WTC11 (cell line): ENCODE results near the gene ASB5. TPM values are rescaled to one million over a fixed set of nuclear protein-coding genes. Genes with fewer than 3 reads are reported as not detected.

Experiments used
- ATAC-seq: fragments of 200-7000 bp; cut with Tn5 transposase; 2 replicates; pipeline ENCODE4 v1.10.0; 2021; ENCODE audit warnings: mild to moderate bottlenecking, moderate library complexity
- CTCF ChIA-PET: fragments of 300-600 bp; sonication (Branson Sonifier 250); formaldehyde crosslinking; loops from one replicate; lab custom pipeline; 2021; ENCODE audit warnings: antibody characterized with exemption; lab: Charles Lee
- POLR2A ChIA-PET: fragments of 350-600 bp; sonication (Branson Sonifier 250); formaldehyde crosslinking; loops from one replicate; lab custom pipeline; 2021; ENCODE audit warnings: antibody characterized with exemption; lab: Charles Lee
- DNase-seq: peaks from one replicate; pipeline ENCODE4 v3.0.0; 2021; ENCODE audit warnings: low spot score
- H3K27ac Mint-ChIP-seq: 2 replicates; pipeline ENCODE4 v1.8.0; 2021; ENCODE audit warnings: mixed read lengths
- H3K27me3 Mint-ChIP-seq: 2 replicates; pipeline ENCODE4 v1.8.0; 2021; ENCODE audit warnings: low read depth, mild to moderate bottlenecking, moderate library complexity, mixed read lengths
- H3K36me3 Mint-ChIP-seq: 2 replicates; pipeline ENCODE4 v1.8.0; 2021; ENCODE audit warnings: mixed read lengths
- H3K4me1 Mint-ChIP-seq: 2 replicates; pipeline ENCODE4 v1.8.0; 2022; ENCODE audit warnings: mixed read lengths
- H3K4me3 Mint-ChIP-seq: 2 replicates; pipeline ENCODE4 v1.8.0; 2021; ENCODE audit warnings: mild to moderate bottlenecking, moderate library complexity, mixed read lengths
- H3K9me3 Mint-ChIP-seq: 2 replicates; pipeline ENCODE4 v1.8.0; 2021; ENCODE audit warnings: mixed read lengths
- ATF1 ChIP-seq: sonication (generic); formaldehyde crosslinking; IDR thresholded peaks from 2 replicates; pipeline ENCODE4 v1.8.1; 2023; ENCODE audit warnings: mild to moderate bottlenecking, moderate library complexity, missing genetic modification reagents
- FOXJ3 ChIP-seq: sonication (generic); formaldehyde crosslinking; IDR thresholded peaks from 2 replicates; pipeline ENCODE4 v1.9.0; 2021; ENCODE audit warnings: missing genetic modification reagents, mild to moderate bottlenecking, borderline replicate concordance
- FOXK1 ChIP-seq: sonication (generic); formaldehyde crosslinking; IDR thresholded peaks from 2 replicates; pipeline ENCODE4 v1.8.0; 2022; ENCODE audit warnings: mild to moderate bottlenecking, moderate library complexity, missing genetic modification reagents
- HMGA2 ChIP-seq: fragments of 250-450 bp; sonication (Bioruptor Pico); IDR thresholded peaks from 2 replicates; pipeline ENCODE4 v1.4.0; 2021; ENCODE audit warnings: mild to moderate bottlenecking, moderate library complexity
- KAT7 ChIP-seq: sonication (generic); formaldehyde crosslinking; IDR thresholded peaks from 2 replicates; pipeline ENCODE4 v1.8.1; 2023; ENCODE audit warnings: missing genetic modification reagents, mild to moderate bottlenecking, borderline replicate concordance
- MYBL2 ChIP-seq: sonication (generic); formaldehyde crosslinking; IDR thresholded peaks from 2 replicates; pipeline ENCODE4 v1.8.1; 2023; ENCODE audit warnings: mild to moderate bottlenecking, moderate library complexity, missing genetic modification reagents
- NR1H2 ChIP-seq: sonication (generic); formaldehyde crosslinking; IDR thresholded peaks from 2 replicates; pipeline ENCODE4 v1.9.0; 2021; ENCODE audit warnings: mild to moderate bottlenecking, moderate library complexity, missing genetic modification reagents
- OVOL2 ChIP-seq: fragments of 250-450 bp; sonication (Bioruptor Pico); IDR thresholded peaks from 2 replicates; pipeline ENCODE4 v1.9.0; 2021; ENCODE audit warnings: mild to moderate bottlenecking, borderline replicate concordance
- TCF7 ChIP-seq: sonication (generic); formaldehyde crosslinking; IDR thresholded peaks from 2 replicates; pipeline ENCODE4 v1.8.0; 2022; ENCODE audit warnings: mild to moderate bottlenecking, low read depth, missing genetic modification reagents, moderate library complexity
- TP53 ChIP-seq: sonication (generic); formaldehyde crosslinking; IDR thresholded peaks from 2 replicates; pipeline ENCODE4 v1.8.1; 2023; ENCODE audit warnings: mild to moderate bottlenecking, missing genetic modification reagents
- ZBTB21 ChIP-seq: sonication (generic); formaldehyde crosslinking; IDR thresholded peaks from 2 replicates; pipeline ENCODE4 v1.8.1; 2023; ENCODE audit warnings: mild to moderate bottlenecking, missing genetic modification reagents, borderline replicate concordance
- ZNF263 ChIP-seq: sonication (generic); formaldehyde crosslinking; IDR thresholded peaks from 2 replicates; pipeline ENCODE4 v1.8.1; 2022; ENCODE audit warnings: low read depth, mild to moderate bottlenecking, moderate library complexity, missing genetic modification reagents
- ZNF317 ChIP-seq: sonication (generic); formaldehyde crosslinking; IDR thresholded peaks from 2 replicates; pipeline ENCODE4 v1.8.1; 2023; ENCODE audit warnings: low read depth, mild to moderate bottlenecking, moderate library complexity, missing genetic modification reagents, borderline replicate concordance
- ZNF671 ChIP-seq: fragments of 250-450 bp; sonication (Bioruptor Pico); IDR thresholded peaks from 2 replicates; pipeline ENCODE4 v1.8.0; 2021; ENCODE audit warnings: mild to moderate bottlenecking
- total RNA-seq: library from RNA; stranded (reverse); gene quantifications from 3 replicates; pipeline ENCODE4 v1.2.3, GENCODE V29; 2021
- TF ChIP-seq, protein P1 (sequence below): fragments of 250-450 bp; sonication (Bioruptor Pico); IDR thresholded peaks from 2 replicates; pipeline ENCODE4 v1.9.0; 2021; ENCODE audit warnings: moderate library complexity, mild to moderate bottlenecking, inconsistent platforms, borderline replicate concordance
- TF ChIP-seq, protein P2 (sequence below): sonication (generic); formaldehyde crosslinking; IDR thresholded peaks from 2 replicates; pipeline ENCODE4 v1.8.0; 2023; ENCODE audit warnings: missing genetic modification reagents, mild to moderate bottlenecking, borderline replicate concordance
- TF ChIP-seq, protein P3 (sequence below): sonication (generic); formaldehyde crosslinking; IDR thresholded peaks from 2 replicates; pipeline ENCODE4 v1.8.1; 2023; ENCODE audit warnings: mild to moderate bottlenecking, missing genetic modification reagents
- TF ChIP-seq, protein P4 (sequence below): sonication (generic); formaldehyde crosslinking; IDR thresholded peaks from 2 replicates; pipeline ENCODE4 v1.8.1; 2022; ENCODE audit warnings: mild to moderate bottlenecking, moderate library complexity, missing genetic modification reagents
- TF ChIP-seq, protein P5 (sequence below): sonication (generic); formaldehyde crosslinking; IDR thresholded peaks from 2 replicates; pipeline ENCODE4 v1.8.1; 2023; ENCODE audit warnings: mild to moderate bottlenecking, missing genetic modification reagents, moderate library complexity

Gene ASB5
- total RNA-seq, 1 experiment from 2014 or later: not detected

DNA sequence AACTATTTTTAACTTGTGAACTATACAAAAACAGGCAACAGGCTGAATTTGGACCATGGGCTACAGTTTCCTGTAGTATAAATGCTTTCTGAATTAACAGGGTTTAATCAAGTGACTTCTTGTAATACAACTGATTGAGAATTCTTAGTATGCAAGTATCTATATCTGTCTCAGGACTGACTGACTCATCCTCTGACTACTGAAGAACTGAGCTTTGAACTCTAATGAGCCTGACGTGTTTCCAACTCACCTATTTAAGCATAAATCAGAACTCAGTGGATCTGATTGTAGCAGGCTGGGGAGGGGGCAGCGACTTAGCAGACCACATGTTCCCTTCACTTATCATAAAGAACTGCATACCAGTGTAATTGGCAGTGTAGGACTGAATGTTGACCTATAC, 81.4 kb downstream of the ASB5 start:
- ChIA-PET POLR2A (no interaction called here), CTCF (no interaction called here)
- H3K36me3 Mint-ChIP-seq: no peaks in the 10 kb centered on the region
- no peaks in the 10 kb centered on the region; the same call in 1 of the 2 replicates for H3K27me3 Mint-ChIP-seq
- H3K4me1 Mint-ChIP-seq: peaks cover 51% of the 10 kb centered on the region
- no peak overlapping the region for H3K4me3 Mint-ChIP-seq
- H3K27ac Mint-ChIP-seq: peak overlapping the region; percentile 49; the same call in 1 of the 2 replicates
- no peak for TF ChIP-seq FOXJ3 (CRISPR knock-in tag)
- H3K9me3 Mint-ChIP-seq: no peaks in the 10 kb centered on the region
- DNase-seq (no peak), ATAC-seq (no peak)

DNA sequence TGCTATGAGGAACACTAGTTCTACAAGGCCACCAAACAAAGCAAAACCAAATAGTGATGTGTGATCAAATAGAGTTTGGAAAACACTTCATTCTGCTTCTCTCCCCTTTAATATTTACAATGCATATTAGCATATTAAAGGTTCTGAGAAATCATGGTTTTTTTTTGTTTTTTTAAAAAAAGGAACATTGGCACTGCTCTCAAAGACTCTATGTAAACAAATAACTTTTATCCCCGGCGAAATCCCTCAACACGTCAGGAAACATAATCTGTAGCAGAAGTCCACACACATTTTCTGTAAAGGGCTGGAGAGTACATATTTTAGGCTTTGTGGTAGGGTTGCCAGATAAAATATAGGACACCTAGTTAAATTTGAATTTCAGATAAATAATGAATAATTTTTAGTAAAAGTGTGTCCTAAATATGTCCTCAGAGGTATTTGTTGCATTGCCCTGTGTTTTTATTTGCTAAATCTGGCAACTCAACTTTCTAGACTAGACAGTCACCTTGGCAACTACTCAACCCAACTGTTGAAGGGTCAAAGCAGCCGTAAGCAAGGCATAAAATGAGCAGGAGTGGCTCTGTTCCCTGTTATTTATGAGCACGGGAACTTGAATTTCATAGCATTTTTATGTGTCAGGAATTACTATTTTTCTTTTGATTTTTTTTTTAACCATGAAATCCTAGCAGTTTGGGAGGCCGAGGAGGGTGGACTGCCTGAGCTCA, 82.2 kb downstream of the ASB5 start:
- Mint-ChIP-seq H3K4me3 (no peak overlapping the region; the same call in 1 of the 2 replicates), H3K27ac (peak overlapping the region; percentile 84), H3K9me3 (no peaks in the 10 kb centered on the region), H3K36me3 (no peaks in the 10 kb centered on the region), H3K4me1 (peaks cover 46% of the 10 kb centered on the region), H3K27me3 (no peaks in the 10 kb centered on the region; the same call in 1 of the 2 replicates)
- ATAC-seq (no peak), DNase-seq (no peak)
- TF ChIP-seq, protein P1, sequence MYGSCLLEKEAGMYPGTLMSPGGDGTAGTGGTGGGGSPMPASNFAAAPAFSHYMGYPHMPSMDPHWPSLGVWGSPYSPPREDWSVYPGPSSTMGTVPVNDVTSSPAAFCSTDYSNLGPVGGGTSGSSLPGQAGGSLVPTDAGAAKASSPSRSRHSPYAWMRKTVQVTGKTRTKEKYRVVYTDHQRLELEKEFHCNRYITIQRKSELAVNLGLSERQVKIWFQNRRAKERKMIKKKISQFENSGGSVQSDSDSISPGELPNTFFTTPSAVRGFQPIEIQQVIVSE (CRISPR knock-in tag): no peak
- no peak for TF ChIP-seq FOXK1
- no peak for TF ChIP-seq ATF1 (CRISPR knock-in tag)
- TF ChIP-seq ZNF671: no peak
- TF ChIP-seq ZNF263 (CRISPR knock-in tag): no peak
- TF ChIP-seq KAT7 (CRISPR knock-in tag): no peak
- no peak for TF ChIP-seq MYBL2
- TF ChIP-seq, protein P2, sequence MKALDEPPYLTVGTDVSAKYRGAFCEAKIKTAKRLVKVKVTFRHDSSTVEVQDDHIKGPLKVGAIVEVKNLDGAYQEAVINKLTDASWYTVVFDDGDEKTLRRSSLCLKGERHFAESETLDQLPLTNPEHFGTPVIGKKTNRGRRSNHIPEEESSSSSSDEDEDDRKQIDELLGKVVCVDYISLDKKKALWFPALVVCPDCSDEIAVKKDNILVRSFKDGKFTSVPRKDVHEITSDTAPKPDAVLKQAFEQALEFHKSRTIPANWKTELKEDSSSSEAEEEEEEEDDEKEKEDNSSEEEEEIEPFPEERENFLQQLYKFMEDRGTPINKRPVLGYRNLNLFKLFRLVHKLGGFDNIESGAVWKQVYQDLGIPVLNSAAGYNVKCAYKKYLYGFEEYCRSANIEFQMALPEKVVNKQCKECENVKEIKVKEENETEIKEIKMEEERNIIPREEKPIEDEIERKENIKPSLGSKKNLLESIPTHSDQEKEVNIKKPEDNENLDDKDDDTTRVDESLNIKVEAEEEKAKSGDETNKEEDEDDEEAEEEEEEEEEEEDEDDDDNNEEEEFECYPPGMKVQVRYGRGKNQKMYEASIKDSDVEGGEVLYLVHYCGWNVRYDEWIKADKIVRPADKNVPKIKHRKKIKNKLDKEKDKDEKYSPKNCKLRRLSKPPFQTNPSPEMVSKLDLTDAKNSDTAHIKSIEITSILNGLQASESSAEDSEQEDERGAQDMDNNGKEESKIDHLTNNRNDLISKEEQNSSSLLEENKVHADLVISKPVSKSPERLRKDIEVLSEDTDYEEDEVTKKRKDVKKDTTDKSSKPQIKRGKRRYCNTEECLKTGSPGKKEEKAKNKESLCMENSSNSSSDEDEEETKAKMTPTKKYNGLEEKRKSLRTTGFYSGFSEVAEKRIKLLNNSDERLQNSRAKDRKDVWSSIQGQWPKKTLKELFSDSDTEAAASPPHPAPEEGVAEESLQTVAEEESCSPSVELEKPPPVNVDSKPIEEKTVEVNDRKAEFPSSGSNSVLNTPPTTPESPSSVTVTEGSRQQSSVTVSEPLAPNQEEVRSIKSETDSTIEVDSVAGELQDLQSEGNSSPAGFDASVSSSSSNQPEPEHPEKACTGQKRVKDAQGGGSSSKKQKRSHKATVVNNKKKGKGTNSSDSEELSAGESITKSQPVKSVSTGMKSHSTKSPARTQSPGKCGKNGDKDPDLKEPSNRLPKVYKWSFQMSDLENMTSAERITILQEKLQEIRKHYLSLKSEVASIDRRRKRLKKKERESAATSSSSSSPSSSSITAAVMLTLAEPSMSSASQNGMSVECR (CRISPR knock-in tag): no peak
- TF ChIP-seq OVOL2 (CRISPR knock-in tag): no peak
- no peak for TF ChIP-seq ZNF317 (CRISPR knock-in tag)
- TF ChIP-seq TCF7 (CRISPR knock-in tag): no peak
- no peak for TF ChIP-seq TP53 (CRISPR knock-in tag)
- POLR2A ChIA-PET: no interaction called here
- CTCF ChIA-PET: no interaction called here

DNA sequence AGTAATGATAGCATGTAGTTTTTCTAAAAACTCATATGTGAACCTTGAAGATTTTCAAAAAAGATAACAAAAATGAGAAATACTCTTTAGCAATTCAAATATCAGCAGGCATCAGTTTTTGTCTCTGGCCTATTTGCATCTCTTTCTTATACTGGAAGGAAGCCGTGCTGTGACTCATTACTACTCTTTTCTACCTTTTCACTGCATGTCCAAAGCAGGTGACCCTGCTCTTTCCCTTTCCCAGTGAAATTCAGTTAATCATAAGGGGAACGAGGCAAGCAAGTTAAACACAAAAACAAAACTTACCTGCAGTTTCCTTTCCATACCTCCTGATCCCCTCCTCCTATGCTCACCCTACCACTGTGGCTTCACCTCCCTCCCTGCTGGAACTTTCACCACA, 83.0 kb downstream of the ASB5 start:
- Mint-ChIP-seq H3K4me3 (no peak overlapping the region), H3K27me3 (no peaks in the 10 kb centered on the region; the same call in 1 of the 2 replicates), H3K27ac (peak overlapping the region; percentile 84), H3K36me3 (no peaks in the 10 kb centered on the region), H3K4me1 (peaks cover 38% of the 10 kb centered on the region), H3K9me3 (no peaks in the 10 kb centered on the region)
- ChIA-PET POLR2A (no interaction called here), CTCF (no interaction called here)
- TF ChIP-seq NR1H2 (CRISPR knock-in tag): no peak
- TF ChIP-seq ZBTB21: no peak
- TF ChIP-seq, protein P3, sequence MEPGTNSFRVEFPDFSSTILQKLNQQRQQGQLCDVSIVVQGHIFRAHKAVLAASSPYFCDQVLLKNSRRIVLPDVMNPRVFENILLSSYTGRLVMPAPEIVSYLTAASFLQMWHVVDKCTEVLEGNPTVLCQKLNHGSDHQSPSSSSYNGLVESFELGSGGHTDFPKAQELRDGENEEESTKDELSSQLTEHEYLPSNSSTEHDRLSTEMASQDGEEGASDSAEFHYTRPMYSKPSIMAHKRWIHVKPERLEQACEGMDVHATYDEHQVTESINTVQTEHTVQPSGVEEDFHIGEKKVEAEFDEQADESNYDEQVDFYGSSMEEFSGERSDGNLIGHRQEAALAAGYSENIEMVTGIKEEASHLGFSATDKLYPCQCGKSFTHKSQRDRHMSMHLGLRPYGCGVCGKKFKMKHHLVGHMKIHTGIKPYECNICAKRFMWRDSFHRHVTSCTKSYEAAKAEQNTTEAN (CRISPR knock-in tag): no peak
- TF ChIP-seq HMGA2 (CRISPR knock-in tag): no peak
- TF ChIP-seq, protein P4, sequence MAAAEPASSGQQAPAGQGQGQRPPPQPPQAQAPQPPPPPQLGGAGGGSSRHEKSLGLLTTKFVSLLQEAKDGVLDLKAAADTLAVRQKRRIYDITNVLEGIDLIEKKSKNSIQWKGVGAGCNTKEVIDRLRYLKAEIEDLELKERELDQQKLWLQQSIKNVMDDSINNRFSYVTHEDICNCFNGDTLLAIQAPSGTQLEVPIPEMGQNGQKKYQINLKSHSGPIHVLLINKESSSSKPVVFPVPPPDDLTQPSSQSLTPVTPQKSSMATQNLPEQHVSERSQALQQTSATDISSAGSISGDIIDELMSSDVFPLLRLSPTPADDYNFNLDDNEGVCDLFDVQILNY (CRISPR knock-in tag): no peak
- TF ChIP-seq, protein P5, sequence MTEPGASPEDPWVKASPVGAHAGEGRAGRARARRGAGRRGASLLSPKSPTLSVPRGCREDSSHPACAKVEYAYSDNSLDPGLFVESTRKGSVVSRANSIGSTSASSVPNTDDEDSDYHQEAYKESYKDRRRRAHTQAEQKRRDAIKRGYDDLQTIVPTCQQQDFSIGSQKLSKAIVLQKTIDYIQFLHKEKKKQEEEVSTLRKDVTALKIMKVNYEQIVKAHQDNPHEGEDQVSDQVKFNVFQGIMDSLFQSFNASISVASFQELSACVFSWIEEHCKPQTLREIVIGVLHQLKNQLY (CRISPR knock-in tag): no peak
- ATAC-seq (peak; percentile 77), DNase-seq (no peak)
